ENCODE measurements around the gene SLC44A5. TPM values are rescaled to one million over a fixed set of nuclear protein-coding genes. Genes with fewer than 3 reads are reported as not detected.
"Not testable (repeated sequence)": the region's sequence is repeated elsewhere in the genome, so short reads cannot be mapped to it uniquely, and the experiment has no call there.

Gene SLC44A5
- total RNA-seq, 2 donors from 2014 or later = 0.07 TPM; not detected in 1

- DNase-seq (ENCODE audit: low spot score in 2 of 2) (no peak), ATAC-seq (no peak)
- H3K36me3 Mint-ChIP-seq = no peaks in the 10 kb centered on the region
- H3K9me3 Mint-ChIP-seq = peaks cover 0 to 4% of the 10 kb centered on the region in 2 donors
- H3K27ac Mint-ChIP-seq = no peak overlapping the region
These were observed 107.5 kb downstream of the SLC44A5 start for GRCh38 chr1:75503221-75503974.

DNA sequence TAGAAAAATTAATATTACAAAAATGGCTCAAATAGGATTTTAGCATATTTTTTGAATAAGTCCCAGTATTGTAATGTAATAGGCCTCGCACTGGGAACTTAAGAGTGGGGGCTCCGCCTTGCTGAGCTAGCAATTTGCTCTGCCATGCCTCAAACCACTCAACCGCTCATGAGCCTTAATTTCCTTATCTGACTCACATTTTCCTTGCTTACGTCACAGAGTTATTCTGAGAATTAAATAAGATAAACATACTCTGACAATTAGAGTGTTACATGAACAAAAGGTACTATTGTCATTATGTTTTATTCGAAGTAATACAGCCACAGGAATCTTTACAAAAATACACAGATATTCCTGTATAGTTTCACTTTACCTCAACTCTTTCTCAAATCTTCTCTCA is 108.1 kb downstream of the SLC44A5 start:
- DNase-seq (ENCODE audit: low spot score in 2 of 2) = no peak
- no peak overlapping the region for H3K27ac Mint-ChIP-seq
- H3K36me3 Mint-ChIP-seq = no peaks in the 10 kb centered on the region
- H3K9me3 Mint-ChIP-seq = peaks cover 0 to 4% of the 10 kb centered on the region in 2 donors
- ATAC-seq = no peak

GRCh38 chr1:75501577-75502295 is 109.2 kb downstream of the SLC44A5 start:
- ATAC-seq (no peak), DNase-seq (ENCODE audit: low spot score in 2 of 2) (no peak)
- H3K9me3 Mint-ChIP-seq = peaks cover 0 to 4% of the 10 kb centered on the region in 2 donors
- no peaks in the 10 kb centered on the region for H3K36me3 Mint-ChIP-seq
- no peak overlapping the region for H3K27ac Mint-ChIP-seq

GRCh38 chr1:75492011-75492410 is 118.9 kb downstream of the SLC44A5 start:
- H3K27ac Mint-ChIP-seq = no peak overlapping the region
- no peaks in the 10 kb centered on the region for H3K9me3 Mint-ChIP-seq
- ATAC-seq = no peak
- no peak for DNase-seq (ENCODE audit: low spot score in 2 of 2)
- H3K36me3 Mint-ChIP-seq = no peaks in the 10 kb centered on the region

- ATAC-seq = no peak
- H3K9me3 Mint-ChIP-seq = peaks cover 6 to 8% of the 10 kb centered on the region in 2 donors
- no peak for DNase-seq (ENCODE audit: low spot score in 2 of 2)
- H3K36me3 Mint-ChIP-seq = peaks cover 0 to 6% of the 10 kb centered on the region in 2 donors
- no peak overlapping the region for H3K27ac Mint-ChIP-seq
These were observed 123.5 kb downstream of the SLC44A5 start for GRCh38 chr1:75487399-75487798.

DNA sequence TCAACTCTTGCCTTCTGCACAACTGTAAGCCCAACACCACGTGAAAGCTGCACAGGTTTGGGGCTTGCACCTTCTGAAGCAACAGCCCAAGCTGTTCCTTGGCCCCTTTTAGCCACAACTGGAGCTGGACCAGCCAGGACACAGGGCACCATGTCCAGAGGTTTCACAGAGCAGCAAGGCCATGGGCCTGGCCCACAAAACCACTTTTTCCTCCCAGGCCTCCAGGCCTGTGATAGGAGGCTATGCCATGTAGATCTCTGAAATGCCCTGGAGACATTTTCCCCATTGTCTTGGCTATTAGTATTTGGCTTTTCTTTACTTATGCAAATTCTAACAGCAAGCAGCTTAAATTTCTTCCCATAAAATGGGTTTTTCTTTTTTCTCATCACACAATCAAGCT is 126.1 kb downstream of the SLC44A5 start:
- Mint-ChIP-seq H3K36me3 (peaks cover 0 to 6% of the 10 kb centered on the region in 2 donors), H3K27ac (no peak overlapping the region), H3K9me3 (peaks cover 8 to 10% of the 10 kb centered on the region in 2 donors)
- DNase-seq (ENCODE audit: low spot score in 2 of 2) (no peak), ATAC-seq (no peak)

GRCh38 chr1:75482951-75483350 is 128.0 kb downstream of the SLC44A5 start:
- Mint-ChIP-seq H3K27ac (no peak overlapping the region), H3K9me3 (peaks cover 8 to 10% of the 10 kb centered on the region in 2 donors), H3K36me3 (peaks cover 0 to 6% of the 10 kb centered on the region in 2 donors)
- ATAC-seq (no peak), DNase-seq (ENCODE audit: low spot score in 2 of 2) (no peak)

- not testable (repeated sequence) for H3K9me3 Mint-ChIP-seq; ATAC-seq; H3K36me3 Mint-ChIP-seq; DNase-seq (ENCODE audit: low spot score in 2 of 2); H3K27ac Mint-ChIP-seq
These were observed 134.4 kb downstream of the SLC44A5 start for GRCh38 chr1:75476486-75476885.

- no peak overlapping the region for H3K27ac Mint-ChIP-seq
- ATAC-seq (no peak), DNase-seq (ENCODE audit: low spot score in 2 of 2) (no peak)
- peaks cover 4 to 11% of the 10 kb centered on the region in 2 donors for H3K9me3 Mint-ChIP-seq
- peaks cover 0 to 5% of the 10 kb centered on the region in 2 donors for H3K36me3 Mint-ChIP-seq
These were observed 135.2 kb downstream of the SLC44A5 start for GRCh38 chr1:75475696-75476095.

- peaks cover 4 to 14% of the 10 kb centered on the region in 2 donors for H3K9me3 Mint-ChIP-seq
- H3K27ac Mint-ChIP-seq = no peak overlapping the region
- ATAC-seq (no peak), DNase-seq (ENCODE audit: low spot score in 2 of 2) (no peak)
- peaks cover 0 to 5% of the 10 kb centered on the region in 2 donors for H3K36me3 Mint-ChIP-seq
These were observed 137.8 kb downstream of the SLC44A5 start for GRCh38 chr1:75472971-75473603.

DNA sequence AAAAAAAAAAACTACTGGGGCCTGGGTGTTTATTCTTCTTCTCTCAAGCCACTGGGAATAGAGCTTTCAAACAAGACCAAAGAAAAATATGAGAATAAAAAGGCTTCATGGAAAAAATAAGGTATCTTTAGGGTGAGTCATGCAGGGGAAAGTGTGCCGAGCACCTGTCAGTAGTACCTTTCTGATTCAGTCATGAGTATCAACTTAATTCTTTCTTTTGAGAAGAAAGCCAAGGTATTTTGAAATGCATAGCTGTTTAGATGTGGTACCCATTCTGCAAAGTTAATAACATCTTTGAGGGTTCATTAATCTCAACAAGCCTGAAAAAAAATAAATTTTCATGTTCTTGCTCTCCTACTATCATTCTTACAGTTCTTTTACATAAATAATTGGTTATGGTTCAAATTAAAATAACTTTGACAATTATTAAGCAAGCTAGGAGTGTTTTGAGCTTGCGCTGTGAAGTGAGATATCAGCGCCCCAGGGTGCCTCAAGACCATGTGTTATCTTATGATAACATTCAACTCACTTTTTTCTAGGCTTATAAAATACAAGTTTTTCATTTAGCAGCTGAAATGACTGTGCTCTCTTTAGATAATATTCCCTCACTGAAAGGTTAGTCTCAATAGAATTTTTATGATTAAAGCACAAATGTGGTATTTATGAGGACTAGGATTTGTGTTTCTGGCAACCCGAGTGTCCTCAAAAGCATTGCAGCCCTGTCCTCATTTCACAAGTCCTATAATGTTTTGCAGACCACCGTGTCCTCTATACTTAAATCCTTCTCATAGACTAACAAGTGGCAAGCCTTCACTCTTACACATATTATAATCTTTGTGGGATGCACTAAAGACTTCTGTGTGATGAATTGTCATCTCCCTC is 138.6 kb downstream of the SLC44A5 start:
- Mint-ChIP-seq H3K36me3 (peaks cover 0 to 5% of the 10 kb centered on the region in 2 donors), H3K9me3 (peaks cover 4 to 12% of the 10 kb centered on the region in 2 donors), H3K27ac (no peak overlapping the region)
- ATAC-seq = no peak
- DNase-seq (ENCODE audit: low spot score in 2 of 2) = no peak

DNA sequence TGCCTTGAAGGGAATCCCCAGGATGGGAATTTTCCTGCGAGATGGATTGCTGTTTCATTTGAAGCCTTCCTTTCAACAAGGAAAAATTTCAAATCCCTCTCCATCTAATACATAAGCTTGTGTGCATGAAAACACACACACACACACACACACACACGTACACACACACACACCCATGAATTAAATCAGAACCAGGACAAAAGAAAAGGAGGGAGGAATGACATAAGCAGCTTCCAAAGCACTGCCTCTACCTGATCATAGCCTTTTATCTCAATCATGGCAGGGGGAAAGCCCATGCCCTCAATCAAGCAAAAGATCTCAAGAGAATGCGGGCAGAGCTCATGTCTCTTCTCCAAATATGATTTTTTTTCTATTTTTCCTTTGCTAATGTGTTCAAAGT is 139.7 kb downstream of the SLC44A5 start:
- Mint-ChIP-seq H3K36me3 (no peaks in the 10 kb centered on the region), H3K9me3 (peaks cover 4 to 7% of the 10 kb centered on the region in 2 donors), H3K27ac (no peak overlapping the region)
- ATAC-seq (no peak), DNase-seq (ENCODE audit: low spot score in 2 of 2) (no peak)

- no peak for DNase-seq (ENCODE audit: low spot score in 2 of 2)
- ATAC-seq = no peak
- H3K36me3 Mint-ChIP-seq = no peaks in the 10 kb centered on the region
- H3K27ac Mint-ChIP-seq = no peak overlapping the region
- peaks cover 6 to 7% of the 10 kb centered on the region in 2 donors for H3K9me3 Mint-ChIP-seq
These were observed 140.5 kb downstream of the SLC44A5 start for GRCh38 chr1:75470448-75470847.

DNA sequence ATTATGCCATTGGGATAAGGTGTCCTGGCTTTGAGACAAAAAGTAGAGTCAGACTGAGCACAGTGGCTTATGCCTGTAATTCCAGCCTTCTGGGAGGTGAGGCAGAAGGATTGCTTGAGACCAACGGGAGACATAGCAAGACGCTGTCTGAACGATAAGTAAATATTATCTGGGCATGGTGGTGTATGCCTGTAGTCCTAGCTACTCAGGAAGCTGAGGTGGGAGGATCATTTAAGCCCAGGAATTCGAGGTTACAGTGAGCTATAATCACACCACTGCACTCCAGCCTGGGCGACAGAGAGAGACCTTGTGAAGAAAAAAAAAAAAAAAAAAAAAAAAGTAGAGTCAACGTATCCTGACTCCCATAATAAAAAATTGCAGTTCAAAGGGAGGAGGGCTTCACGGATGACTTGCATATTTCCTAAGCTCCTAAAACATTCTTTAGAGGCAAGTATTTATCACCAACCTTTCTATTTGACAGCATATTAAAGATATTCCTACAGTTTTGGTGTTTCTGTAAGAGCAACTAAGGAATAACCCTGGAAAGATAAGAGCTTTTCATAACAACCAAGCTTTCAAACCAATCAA is 141.2 kb downstream of the SLC44A5 start:
- Mint-ChIP-seq H3K27ac (no peak overlapping the region), H3K9me3 (peaks cover 10 to 12% of the 10 kb centered on the region in 2 donors), H3K36me3 (no peaks in the 10 kb centered on the region)
- ATAC-seq = no peak
- DNase-seq (ENCODE audit: low spot score in 2 of 2) = no peak

DNA sequence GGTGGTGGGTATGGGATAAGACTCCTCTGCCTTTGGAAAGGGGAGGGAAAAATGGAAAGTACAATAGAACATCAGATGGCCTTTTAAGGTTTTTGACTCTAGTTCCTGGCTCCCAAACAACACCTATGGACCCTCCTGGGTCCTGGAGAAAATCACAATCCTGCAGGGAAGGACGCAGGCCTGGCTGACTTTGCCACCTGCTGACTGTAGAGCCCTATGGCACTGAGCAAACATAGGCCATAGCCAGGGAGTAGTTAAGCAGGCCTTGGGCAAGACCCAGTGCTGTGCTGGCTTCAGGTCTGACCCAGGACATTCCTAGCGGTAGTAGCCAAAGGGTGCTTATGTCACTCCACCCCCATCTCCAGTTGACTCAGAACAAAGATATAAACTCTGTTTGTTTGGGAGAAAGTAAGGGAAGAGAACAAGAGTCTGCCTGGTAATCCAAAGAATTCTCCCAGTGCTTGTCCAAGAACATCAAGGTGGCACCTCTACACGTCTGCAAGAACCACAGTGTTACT is 149.0 kb downstream of the SLC44A5 start:
- peaks cover 8 to 14% of the 10 kb centered on the region in 2 donors for H3K9me3 Mint-ChIP-seq
- no peaks in the 10 kb centered on the region for H3K36me3 Mint-ChIP-seq
- DNase-seq (ENCODE audit: low spot score in 2 of 2) (no peak), ATAC-seq (no peak)
- no peak overlapping the region for H3K27ac Mint-ChIP-seq

GRCh38 chr1:75449998-75450397 is 160.9 kb downstream of the SLC44A5 start:
- Mint-ChIP-seq H3K27ac (no peak overlapping the region), H3K36me3 (no peaks in the 10 kb centered on the region), H3K9me3 (peaks cover 13 to 16% of the 10 kb centered on the region in 2 donors)
- ATAC-seq (no peak), DNase-seq (ENCODE audit: low spot score in 2 of 2) (no peak)
